Measurements from ENCODE around the gene YY1.

Gene YY1

DNA sequence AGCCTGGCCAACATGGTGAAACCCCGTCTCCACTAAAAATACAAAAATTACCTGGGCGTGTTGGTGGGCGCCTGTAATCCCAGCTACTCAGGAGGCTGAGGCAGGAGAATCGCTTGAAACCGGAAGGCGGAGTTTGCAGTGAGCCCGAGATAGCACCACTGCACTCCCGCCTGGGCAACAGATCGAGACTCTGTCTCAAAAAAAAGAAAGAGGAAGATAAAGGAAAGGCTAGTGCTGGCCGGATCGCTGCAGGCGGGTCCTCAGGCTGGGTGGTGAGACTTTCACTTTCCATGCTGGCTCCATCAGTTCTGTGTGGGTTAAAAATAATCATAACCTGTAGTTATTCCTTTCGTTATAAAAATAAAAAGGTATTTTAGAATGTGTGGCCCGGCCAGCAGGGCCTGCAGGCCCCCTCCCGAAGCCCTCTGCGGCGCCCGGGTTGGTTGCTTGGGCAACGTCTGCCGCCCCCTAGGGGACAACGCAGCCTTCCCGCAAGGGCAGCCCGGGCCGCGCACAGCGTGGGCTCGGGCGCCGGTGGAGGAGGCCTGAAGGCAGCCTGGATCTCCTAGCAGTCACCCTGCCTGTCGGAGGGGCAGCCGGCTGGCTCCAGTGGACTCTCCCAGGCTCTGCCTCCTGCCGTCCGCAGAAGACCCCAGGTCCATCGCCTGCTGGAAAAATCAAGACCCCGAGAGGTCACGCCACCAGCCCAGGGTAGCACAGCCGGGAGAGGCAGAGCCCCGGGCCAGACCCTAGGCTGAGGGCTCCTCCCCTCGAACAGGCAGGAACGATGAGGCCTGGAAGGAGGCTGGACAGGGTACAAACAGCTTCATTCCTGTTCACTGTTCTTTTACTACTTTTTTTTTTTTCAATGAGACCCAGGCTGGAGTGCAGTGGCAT, 79.2 kb downstream of the YY1 start:
- DNase-seq: peak; percentile 71

DNA sequence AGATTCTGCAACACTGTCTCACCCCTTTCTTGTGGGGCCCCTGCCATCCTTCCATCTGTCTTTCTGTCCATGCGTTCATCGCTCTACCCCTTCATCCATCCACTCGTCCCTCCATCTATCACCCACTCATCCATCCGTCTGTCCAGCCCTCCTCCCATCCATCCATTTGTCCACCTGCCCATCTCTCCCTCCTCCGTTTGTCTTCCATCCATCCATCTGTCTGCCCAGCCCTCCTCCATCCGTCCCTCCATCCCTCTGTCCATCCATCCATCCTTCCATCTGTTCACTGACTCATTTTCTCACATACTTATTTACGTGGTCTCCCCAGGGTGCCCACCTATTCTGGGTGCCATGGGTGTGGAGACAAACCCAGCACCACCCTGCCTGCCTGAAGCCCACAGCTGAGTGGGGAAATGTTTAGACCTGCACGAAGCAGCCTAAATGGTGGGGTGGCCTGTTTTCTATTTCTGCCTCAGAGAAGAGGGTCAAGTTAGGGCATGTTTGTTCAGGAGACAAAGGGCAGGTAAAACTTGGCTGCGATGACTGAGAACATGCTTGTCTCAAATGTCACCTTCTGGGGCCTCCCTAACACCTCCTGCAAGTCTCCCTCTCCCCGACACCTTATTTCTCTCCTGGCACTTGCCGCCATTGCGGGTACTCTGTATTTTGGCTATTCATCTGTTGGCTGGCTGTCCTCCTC, 81.4 kb downstream of the YY1 start:
- DNase-seq: no peak

DNA sequence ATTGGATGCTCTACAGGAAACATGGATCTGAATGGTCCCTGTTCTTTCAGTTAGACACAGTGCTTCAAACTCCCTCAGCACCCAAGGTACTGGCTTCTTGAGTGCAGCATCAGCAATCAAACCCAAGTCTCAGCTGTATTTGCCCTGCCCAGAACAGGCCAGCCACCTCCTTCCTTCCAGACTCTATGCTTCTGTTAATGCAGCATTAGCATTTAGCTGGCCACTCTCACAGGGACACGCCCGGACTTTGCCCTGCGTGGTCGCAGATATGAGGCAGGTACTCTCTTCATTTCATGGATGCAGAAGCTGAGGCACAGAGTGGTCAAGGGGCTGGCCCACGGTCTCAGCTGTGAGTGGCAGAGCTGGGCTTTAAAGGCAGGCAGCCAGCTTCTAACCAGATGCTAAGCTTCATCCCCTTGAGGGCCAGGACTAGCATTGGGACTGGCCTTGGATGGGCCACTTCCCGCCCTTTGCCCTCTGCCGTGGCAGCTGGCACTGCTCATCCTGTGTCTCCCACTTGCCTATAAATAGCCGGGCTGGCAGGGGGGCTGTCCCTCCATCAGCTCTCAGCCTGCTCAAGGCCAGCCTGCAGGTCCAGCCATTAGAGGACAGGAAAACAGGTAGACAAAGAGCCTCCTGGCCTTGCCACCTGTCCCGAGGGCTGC, 82.7 kb downstream of the YY1 start:
- DNase-seq: no peak

DNA sequence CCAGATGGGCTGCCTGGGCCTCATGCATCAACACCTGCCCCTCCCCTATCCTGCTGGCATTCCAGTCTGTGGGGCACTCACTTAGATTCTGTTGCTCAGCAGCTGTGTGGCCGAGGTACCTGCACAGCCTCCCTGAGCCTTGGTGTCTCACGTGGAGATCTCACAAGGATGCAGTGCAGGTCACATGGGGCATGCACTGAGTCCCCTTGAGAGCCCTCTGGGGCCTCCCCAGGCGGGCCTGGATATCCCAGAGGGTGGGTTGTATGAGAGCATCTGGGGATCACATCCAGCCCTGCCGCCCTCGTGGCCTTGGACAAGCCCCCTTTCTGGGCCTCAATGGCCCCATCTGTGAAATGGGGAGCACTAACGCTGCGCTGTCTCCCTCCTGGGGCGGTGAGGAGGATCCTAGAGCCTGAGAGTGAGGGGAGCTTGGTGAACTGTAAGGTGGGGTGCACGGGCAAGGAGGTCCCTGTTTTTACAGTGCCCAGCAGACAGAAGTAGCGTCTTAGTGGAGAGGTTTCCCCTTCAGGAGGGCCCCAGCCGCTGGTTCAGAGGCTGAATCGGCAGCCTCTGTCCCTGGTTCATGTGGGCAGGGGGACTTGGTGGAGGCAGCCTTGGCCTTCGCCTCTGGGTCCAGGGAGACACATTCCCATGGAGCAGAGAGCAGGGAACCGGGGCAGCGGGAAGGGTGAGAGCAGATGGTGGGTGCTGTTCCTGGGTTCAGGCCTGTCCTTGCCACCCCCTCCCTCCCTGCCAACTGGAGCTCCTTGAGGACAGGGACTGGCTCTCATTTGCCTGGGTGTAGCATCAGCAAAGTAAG, 83.4 kb downstream of the YY1 start:
- no peak for DNase-seq

DNA sequence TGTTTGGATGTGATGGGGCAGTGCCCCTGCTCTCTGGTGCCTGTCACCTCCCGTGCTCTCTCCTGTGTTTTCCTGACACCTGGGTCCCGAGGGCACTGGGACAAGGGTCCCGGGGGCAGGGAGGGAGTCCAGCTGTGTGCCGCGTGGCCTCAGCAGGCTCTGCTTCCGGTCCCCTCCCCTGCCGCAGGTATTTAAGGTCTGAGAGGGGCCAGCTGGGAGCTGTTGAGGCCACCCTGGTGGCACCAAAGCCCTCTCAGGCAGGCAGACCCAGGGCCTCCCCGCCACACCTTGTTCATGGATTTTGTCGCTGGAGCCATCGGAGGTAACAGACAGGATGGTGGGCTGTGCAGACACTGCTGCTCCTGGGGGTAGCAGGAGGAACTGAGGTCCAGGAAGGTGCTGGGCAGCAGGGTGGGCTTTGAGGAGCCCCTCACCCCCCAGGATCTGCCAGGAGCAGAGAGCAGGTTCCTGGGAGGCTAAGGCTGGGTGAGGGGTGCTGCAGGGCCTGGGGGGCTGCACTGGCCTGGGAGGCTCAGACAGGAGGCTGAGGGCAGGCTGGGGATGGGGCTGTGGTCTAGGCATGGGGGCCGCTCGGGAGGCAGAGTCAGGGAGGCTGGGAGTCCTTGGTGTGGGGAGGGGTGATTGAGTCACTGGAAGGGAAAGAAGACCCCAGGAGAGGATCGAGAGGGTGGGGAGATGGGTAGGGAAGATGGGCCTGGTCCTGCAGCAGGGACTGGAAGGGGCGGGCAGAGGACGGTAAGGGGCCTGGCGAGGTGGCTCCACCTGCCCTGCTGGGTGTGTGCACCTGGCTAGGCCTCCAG, 84.4 kb downstream of the YY1 start, which contains the start of gene SLC25A47:
Gene SLC25A47 (plus strand): TSS at position 219 of the 821 bp plus-strand sequence. CDS start 76 bp downstream, at position 295.
- no peak for DNase-seq

DNA sequence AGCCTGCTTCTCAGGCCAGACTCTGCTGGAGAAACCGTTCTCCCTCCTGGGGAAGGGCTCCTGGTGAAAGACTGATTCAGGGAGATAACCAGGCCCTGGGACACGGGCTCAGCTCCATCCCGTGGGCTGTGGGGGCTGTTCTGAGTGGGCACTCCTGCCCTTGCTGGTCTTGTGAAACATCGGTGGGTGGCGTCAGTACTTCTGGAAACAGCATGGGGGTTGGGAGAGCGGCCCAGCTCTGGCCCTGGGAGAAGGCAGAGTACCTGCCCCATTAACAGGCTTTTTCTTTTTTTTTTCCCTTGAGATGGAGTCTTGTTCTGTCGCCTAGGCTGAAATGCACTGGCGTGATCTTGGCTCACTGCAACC, 85.0 kb downstream of the YY1 start:
- DNase-seq: no peak

DNA sequence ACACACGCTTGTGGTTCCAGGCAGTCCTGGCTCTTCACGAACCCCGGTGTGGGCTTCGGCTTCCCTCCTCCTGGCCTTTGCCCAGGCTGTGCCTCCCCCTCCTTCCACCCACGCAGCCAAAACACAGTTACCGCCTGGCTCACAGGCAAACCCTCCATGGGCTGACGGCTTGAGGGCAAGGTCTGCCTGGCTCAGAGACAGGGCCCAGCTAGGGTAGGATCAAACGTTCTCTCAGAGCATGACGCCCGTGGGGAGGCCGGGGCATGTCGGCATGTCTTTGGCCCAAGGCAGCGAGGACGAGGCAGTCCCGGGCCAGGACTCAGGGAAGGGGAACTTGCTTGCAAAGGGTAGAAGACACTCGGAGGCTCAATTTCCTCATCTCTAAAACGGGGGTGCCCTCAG, 86.3 kb downstream of the YY1 start:
- no peak for DNase-seq

DNA sequence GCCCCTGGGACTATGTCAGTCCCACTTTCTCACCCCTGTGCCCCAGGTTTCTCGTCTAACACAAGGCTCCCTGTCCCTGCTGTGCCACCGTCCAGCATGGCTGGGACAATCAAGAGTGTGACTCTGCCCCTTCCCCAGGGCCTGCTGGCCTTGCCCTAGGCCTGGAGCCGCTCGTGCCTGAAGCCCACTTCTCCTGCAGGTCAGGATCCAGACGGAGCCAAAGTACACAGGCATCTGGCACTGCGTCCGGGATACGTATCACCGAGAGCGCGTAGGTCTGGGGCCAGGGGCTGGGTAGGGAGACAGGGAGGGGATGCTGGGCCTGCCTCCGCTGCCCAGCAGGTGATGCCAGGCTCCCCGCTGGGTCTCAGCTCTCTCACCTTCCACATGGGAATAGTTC, 87.0 kb downstream of the YY1 start:
- DNase-seq: no peak

DNA sequence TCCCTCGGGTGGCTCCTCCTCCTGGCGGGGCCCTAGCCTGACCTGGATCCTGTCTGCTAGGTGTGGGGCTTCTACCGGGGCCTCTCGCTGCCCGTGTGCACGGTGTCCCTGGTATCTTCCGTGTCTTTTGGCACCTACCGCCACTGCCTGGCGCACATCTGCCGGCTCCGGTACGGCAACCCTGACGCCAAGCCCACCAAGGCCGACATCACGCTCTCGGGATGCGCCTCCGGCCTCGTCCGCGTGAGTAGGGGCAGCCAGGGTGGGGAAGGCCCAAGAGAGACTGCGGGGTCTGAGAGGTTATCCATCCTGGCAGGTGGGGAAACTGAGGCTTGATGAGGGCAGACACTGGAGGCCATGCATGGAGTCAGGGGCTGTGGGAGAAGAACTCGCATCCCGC, 88.2 kb downstream of the YY1 start:
- DNase-seq: no peak

DNA sequence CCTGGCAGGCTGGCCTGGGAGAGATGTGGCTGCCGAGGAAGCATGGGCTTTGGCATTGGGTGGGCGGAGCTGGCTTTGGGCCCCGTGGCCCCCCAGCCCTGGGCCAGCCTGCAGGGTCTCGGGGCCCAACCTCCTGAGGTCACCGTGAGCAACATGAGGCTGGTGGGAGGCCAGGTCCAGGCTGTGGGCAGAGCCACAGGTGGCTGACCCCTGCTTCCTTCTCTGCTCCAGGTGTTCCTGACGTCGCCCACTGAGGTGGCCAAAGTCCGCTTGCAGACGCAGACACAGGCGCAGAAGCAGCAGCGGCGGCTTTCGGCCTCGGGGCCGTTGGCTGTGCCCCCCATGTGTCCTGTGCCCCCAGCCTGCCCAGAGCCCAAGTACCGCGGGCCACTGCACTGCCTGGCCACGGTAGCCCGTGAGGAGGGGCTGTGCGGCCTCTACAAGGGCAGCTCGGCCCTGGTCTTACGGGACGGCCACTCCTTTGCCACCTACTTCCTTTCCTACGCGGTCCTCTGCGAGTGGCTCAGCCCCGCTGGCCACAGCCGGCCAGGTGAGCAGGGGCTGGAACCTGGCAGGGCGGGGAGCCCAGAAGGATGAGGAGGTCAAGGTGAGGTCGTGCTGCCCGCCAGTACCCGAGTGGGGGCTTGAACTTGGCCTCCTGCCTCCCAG, 89.7 kb downstream of the YY1 start:
- DNase-seq: peak; percentile 27

DNA sequence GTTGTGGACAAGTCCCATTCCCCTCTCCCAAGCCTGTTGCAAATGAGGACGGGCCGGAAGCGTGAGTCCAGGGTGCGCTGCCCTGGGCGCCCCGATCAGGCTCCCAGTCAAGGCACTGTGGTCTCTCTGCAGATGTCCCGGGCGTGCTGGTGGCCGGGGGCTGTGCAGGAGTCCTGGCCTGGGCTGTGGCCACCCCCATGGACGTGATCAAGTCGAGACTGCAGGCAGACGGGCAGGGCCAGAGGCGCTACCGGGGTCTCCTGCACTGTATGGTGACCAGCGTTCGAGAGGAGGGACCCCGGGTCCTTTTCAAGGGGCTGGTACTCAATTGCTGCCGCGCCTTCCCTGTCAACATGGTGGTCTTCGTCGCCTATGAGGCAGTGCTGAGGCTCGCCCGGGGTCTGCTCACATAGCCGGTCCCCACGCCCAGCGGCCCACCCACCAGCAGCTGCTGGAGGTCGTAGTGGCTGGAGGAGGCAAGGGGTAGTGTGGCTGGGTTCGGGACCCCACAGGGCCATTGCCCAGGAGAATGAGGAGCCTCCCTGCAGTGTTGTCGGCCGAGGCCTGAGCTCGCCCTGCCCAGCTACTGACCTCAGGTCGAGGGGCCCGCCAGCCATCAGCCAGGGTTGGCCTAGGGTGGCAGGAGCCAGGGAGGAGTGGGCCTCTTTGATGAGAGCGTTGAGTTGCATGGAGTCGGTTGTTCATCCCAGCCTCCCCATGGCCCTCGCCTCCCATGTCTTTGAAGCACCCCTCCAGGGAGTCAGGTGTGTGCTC, 90.5 kb downstream of the YY1 start:
- peak; percentile 40 for DNase-seq

DNA sequence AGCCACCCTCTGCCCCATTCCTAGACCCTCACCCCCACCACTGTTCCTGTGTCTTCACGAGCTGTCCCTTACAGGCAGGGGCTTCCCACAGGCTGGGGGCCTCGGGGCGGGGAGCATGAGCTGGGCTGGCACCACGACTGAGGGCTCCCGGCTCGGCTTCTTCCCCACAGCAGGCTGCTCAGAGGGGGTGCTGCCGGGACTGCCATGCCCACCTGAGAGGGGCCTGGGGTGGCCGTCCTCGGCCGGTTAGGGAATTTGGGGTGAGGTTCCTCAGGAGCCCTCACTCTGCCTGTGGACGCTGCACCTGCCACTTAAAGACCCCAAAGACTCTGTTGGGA, 91.0 kb downstream of the YY1 start:
- peak; percentile 48 for DNase-seq

DNA sequence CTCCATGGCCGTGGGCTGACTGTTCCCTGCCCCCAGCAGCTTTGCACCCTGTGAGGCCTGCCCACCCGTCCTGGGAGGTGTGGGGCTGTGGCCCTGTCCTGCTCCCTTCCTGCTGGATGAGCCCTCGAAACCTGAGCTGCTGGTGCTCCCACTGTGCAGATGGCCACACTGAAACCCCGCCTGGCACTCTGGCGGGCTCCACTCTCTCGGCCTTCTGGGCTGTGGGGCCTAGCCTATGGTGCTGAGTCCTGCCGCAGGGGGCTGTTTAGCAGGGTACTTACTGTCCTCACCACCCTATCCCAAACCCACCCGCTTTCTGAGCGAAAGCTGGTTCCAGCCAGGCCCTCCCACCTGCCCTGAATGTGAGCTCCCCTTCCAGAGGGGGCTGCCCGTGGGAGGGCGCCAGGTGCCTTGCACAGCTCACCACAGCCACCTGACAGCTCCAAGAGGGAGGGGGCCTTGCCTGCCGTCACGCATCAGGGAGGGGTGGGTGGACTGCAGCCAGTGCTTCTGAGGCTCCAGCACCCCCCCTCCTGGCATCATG, 91.5 kb downstream of the YY1 start:
- DNase-seq: no peak

DNA sequence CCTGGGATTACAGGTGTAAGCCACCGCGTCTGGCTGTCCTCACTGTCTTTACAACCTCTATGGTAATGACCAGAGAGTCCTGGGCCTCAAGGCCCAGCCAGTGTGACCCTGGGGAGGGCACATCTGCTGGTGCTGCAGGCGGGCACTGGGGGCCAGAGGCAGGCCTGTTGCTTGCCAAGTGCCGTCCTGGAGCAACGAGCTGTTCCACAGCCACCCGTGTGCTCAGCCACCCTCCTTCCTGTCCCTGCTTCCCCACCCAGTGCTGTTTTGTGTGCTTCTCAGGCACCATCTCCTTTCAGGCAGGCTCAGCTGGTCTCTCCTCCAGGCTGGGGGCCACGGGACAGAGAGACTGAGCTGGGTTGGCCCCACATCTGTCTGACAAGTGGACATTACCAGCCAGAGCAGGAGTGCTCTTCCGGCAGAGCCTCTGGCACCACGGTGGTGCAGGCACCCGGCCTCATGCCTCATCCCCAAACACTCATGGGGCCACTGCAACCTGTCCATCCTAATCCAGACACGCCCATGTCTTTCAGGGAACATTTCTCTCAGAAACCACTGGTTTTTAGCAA, 93.2 kb downstream of the YY1 start:
- DNase-seq: peak; percentile 39
